Esophagus squamous epithelium (tissue), 5 donors: ENCODE data around the gene CAMK1D. TPM values are rescaled to one million over a fixed set of nuclear protein-coding genes. Genes with fewer than 3 reads are reported as not detected.

Experiments used
- DNase-seq: peaks from one replicate; lab custom pipeline; 2025; lab: John Stamatoyannopoulos, UW
- H3K27ac ChIP-seq, 4 donors: fragments of 200-600 bp; sonication (generic); one replicate each; pipeline ENCODE4 v1.5.1; 2016 to 2019; ENCODE audit warnings: mild to moderate bottlenecking in 1 of 4
- H3K27me3 ChIP-seq, 4 donors: fragments of 200-600 bp; sonication (generic); 1 replicate in 3 of 4; 2 replicates in 1 of 4; pipeline versions ENCODE4 v1.5.1 to v1.6.0; 2017 to 2021; ENCODE audit warnings: antibody characterized with exemption in 1 of 4
- H3K36me3 ChIP-seq, 3 donors: fragments of 200-600 bp; sonication (generic); one replicate each; pipeline ENCODE4 v1.5.1; 2016 to 2019
- H3K4me1 ChIP-seq, 3 donors: fragments of 200-600 bp; sonication (generic); one replicate each; pipeline ENCODE4 v1.5.1; 2017 to 2019
- H3K4me3 ChIP-seq, 4 donors: fragments of 200-600 bp; sonication (generic); 1 replicate in 3 of 4; 2 replicates in 1 of 4; pipeline ENCODE4 v1.5.1; 2016 to 2019; ENCODE audit warnings: mild to moderate bottlenecking in 2 of 4, moderate library complexity in 1 of 4
- H3K9me3 ChIP-seq, 3 donors: fragments of 200-600 bp; sonication (generic); one replicate each; pipeline ENCODE4 v1.5.1; 2016 to 2019
- POLR2A ChIP-seq, 4 donors: fragments of 450-650 bp; IDR thresholded peaks; one replicate each; pipeline ENCODE4 v1.6.1; 2017; ENCODE audit warnings: antibody characterized with exemption in 4 of 4, mild to moderate bottlenecking in 4 of 4, moderate library complexity in 3 of 4
- WGBS, 2 donors: methylation state at CpG; one replicate each; pipeline ENCODE4 v1.1.5; 2018; 5-methylcytosine and 5-hydroxymethylcytosine counted together
- intact Hi-C: fragments of 100-400 bp; cut with DNase I; formaldehyde crosslinking; loops from one replicate; pipeline ENCODE4 v1.15.0; 2022
- total RNA-seq, 4 donors: library from RNA; depleted of rRNA; stranded (reverse); fragments of >200 nt; gene quantifications; one replicate each; pipeline ENCODE4 v1.1.0, GENCODE V29; 2016
- TF ChIP-seq, protein P1 (sequence below), 6 experiments: fragments of 450-650 bp in 4 of 6; fragments of 200-600 bp in 2 of 6; sonication (generic) in 2 of 6; IDR thresholded peaks; one replicate each; pipeline ENCODE4 v1.5.1; 2016 to 2019; ENCODE audit warnings: antibody characterized with exemption in 6 of 6, mild to moderate bottlenecking in 4 of 6, moderate library complexity in 4 of 6
- donor health status: DM: yes; HTN: yes; CAD: no.

The CAMK1D gene
- total RNA-seq, 4 donors from 2014 or later, result 3.8 to 11.8 (median 9.9) TPM

DNA sequence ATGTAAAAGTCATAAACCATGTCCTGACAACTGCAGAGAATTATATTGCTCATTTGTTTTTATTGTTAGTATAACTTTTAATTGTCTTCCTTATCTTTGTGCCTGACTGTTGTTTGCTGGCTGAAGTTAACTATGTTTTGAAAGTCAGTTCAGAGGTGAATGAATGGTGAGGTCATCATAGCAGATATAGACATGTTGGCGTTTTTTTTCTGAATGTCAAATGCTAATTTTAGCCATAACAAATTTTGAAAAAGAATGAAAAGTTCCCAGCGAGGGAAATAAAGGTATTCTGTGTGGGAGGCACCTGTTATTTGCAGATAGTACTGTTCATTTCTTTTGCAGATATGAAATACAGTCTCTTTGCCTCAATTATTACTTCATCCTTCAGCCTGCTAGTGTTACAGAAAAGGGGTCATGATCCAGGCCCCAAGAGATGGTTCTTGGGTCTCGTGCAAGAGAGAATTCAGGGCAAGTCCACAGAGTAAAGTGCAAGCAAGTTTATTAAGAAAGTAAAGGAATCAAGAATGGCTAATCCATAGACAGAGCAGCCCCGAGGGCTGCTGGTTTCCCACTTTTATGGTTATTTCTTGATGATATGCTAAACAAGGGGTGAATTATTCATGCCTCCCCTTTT is 96.5 kb downstream of the CAMK1D start:
- Histone ChIP-seq H3K27me3 (no peaks in the 10 kb centered on the region), H3K27ac (peak overlapping the region in 1 of 4 donors; percentile 7), H3K4me1 (peaks cover 0 to 27% (median 4%) of the 10 kb centered on the region in 3 donors), H3K4me3 (no peak overlapping the region), H3K9me3 (no peaks in the 10 kb centered on the region), H3K36me3 (no peaks in the 10 kb centered on the region)
- no peak for TF ChIP-seq POLR2A (IDR thresholded peaks at IDR 0.05)
- TF ChIP-seq, protein P1, sequence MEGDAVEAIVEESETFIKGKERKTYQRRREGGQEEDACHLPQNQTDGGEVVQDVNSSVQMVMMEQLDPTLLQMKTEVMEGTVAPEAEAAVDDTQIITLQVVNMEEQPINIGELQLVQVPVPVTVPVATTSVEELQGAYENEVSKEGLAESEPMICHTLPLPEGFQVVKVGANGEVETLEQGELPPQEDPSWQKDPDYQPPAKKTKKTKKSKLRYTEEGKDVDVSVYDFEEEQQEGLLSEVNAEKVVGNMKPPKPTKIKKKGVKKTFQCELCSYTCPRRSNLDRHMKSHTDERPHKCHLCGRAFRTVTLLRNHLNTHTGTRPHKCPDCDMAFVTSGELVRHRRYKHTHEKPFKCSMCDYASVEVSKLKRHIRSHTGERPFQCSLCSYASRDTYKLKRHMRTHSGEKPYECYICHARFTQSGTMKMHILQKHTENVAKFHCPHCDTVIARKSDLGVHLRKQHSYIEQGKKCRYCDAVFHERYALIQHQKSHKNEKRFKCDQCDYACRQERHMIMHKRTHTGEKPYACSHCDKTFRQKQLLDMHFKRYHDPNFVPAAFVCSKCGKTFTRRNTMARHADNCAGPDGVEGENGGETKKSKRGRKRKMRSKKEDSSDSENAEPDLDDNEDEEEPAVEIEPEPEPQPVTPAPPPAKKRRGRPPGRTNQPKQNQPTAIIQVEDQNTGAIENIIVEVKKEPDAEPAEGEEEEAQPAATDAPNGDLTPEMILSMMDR (IDR thresholded peaks at IDR 0.05), result no peak
- DNase-seq, result no peak
- 50 to 62% methylated on average over 4 of the region's 4 CpGs for WGBS, 2 donors
- intact Hi-C loops, result no loop called here

DNA sequence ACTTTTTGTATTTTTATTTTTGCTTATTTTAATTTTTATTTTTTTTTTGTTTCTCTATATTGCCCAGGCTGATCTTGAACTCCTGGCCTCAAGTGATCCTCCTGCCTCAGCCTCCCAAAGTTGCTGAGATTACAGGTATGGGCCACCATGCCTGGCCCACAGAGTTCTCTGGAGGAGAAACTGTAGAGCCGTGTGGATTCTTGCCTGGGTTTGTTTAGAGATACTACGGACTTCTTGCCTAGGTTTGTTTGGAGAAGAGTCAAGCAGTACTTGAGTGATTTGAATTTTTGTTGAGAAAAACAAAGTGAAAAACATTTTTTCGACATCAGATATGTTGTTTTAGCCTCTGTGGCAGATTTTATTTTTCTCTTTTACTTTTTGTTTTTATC is 99.0 kb downstream of the CAMK1D start:
- Histone ChIP-seq H3K27ac (no peak overlapping the region), H3K4me1 (peaks cover 0 to 27% (median 4%) of the 10 kb centered on the region in 3 donors), H3K27me3 (no peaks in the 10 kb centered on the region), H3K36me3 (no peaks in the 10 kb centered on the region), H3K4me3 (peak overlapping the region in 1 of 4 donors; percentile 34), H3K9me3 (no peaks in the 10 kb centered on the region)
- no peak for DNase-seq
- TF ChIP-seq, protein P1 (IDR thresholded peaks at IDR 0.05), result no peak
- TF ChIP-seq POLR2A (IDR thresholded peaks at IDR 0.05), result no peak
- intact Hi-C loops, result no loop called here
- WGBS, 2 donors, result 41 to 47% methylated on average over 3 of the region's 3 CpGs

DNA sequence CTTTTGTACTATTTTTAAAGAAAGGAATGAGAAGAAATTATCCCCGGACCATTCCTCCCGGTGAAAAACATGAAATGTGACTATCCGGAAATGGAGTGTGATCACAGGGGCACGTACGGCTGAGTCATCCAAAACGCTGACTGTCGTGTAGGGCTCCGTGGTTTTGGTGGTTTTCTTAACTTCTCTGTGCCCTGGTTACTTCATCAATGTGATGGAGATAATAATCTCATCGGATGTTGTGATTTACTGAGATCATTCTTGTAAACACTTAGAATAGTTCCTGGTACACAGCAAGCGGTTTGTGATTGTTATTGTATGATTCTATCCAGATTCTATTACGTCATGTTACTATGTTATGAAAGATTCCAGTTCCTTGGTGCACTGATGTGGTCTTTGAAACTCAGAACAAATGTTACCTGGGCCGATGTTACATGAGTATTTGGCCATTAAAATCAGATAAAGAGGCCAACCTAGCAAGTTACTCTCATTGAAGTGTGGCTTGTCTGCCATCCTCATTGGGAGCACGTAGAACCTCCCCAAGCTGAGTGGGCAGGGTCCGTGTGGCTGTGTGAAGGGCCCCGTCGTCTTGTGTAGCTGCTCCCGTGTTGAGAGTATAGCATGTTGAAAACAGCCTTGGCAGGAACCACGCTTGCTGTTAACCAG is 99.5 kb downstream of the CAMK1D start:
- Histone ChIP-seq H3K4me1 (peaks cover 0 to 27% (median 4%) of the 10 kb centered on the region in 3 donors), H3K36me3 (no peaks in the 10 kb centered on the region), H3K9me3 (no peaks in the 10 kb centered on the region), H3K27me3 (no peaks in the 10 kb centered on the region), H3K27ac (no peak overlapping the region), H3K4me3 (peak overlapping the region in 1 of 4 donors; percentile 34)
- no peak for DNase-seq
- TF ChIP-seq, protein P1 (IDR thresholded peaks at IDR 0.05), result no peak
- TF ChIP-seq POLR2A (IDR thresholded peaks at IDR 0.05), result no peak
- intact Hi-C loops, result no loop called here
- WGBS, 2 donors, result 53 to 54% methylated on average over 14 to 15 of the region's 18 CpGs

DNA sequence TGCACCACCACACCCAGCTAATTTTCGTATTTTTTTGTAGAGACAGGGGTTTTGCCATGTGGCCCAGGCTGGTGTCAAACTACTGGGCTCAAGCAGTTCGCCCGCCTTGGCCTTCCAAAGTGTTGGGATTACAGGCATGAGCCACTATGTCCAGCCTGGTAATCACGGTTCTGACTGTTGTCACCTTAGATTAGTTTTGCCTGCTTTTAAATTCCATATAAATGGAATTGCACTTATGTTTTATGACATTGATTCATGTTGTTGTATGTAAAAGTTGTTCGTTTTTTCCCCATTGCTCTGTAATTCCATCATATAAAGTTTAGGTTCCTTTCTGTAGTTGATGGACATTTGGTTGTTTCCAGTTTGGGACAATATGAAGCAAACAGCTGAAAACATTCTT is 106.0 kb downstream of the CAMK1D start:
- TF ChIP-seq, protein P1 (IDR thresholded peaks at IDR 0.05), result no peak
- TF ChIP-seq POLR2A (IDR thresholded peaks at IDR 0.05), result no peak
- H3K27ac ChIP-seq, result no peak overlapping the region
- H3K9me3 ChIP-seq, result no peaks in the 10 kb centered on the region
- no peaks in the 10 kb centered on the region for H3K27me3 ChIP-seq
- intact Hi-C loops, result no loop called here
- 74 to 86% methylated on average over 4 of the region's 5 CpGs for WGBS, 2 donors
- H3K4me3 ChIP-seq, result no peak overlapping the region
- DNase-seq, result no peak
- H3K4me1 ChIP-seq, result peaks cover 0 to 21% (median 0%) of the 10 kb centered on the region in 3 donors
- H3K36me3 ChIP-seq, result no peaks in the 10 kb centered on the region

DNA sequence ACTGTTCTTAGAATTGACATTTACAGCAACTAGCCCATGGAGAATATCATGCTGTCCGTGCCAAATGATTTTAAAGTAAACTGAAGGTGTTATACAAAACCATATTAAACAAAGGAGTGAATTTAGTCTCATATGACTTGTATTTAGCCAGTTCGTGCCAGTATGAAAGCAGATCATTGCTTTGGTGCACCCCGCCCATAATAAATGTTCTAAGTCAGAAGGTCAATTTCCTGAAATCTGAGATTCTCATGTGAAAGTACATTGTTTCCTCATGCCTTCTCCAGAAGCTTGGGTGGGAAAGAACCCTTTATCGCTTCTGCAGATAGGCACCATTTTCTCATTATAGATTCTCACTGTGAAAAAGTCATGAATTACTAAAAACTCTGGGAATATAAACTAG is 106.4 kb downstream of the CAMK1D start:
- no peak for TF ChIP-seq POLR2A (IDR thresholded peaks at IDR 0.05)
- TF ChIP-seq, protein P1 (IDR thresholded peaks at IDR 0.05), result no peak
- intact Hi-C loops, result no loop called here
- no peak overlapping the region for H3K27ac ChIP-seq
- no peaks in the 10 kb centered on the region for H3K36me3 ChIP-seq
- H3K9me3 ChIP-seq, result no peaks in the 10 kb centered on the region
- 32 to 55% methylated on average over 4 of the region's 4 CpGs for WGBS, 2 donors
- DNase-seq, result no peak
- H3K4me1 ChIP-seq, result peaks cover 0 to 21% (median 0%) of the 10 kb centered on the region in 3 donors
- H3K4me3 ChIP-seq, result no peak overlapping the region
- H3K27me3 ChIP-seq, result no peaks in the 10 kb centered on the region
